Measurements from ENCODE around the gene ASMTL. TPM values are rescaled to one million over a fixed set of nuclear protein-coding genes. Genes with fewer than 3 reads are reported as not detected.

Gene ASMTL
- total RNA-seq, 1 donor: 16.4 TPM

DNA sequence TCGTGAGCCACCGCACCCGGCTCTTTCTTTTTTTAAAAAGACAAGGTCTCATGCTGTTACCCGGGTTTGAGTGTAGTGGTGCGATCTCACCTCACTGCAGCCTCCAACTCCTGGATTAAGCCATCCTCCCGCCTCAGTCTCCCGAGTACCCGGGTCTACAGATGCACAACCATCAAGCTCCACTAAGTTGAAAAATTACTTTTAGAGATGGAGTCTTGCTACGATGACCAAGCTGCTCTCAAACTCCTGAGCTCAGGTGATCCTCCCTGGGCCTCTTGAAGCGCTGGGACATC lies 62.8 kb downstream of the ASMTL start:
- no peak for DNase-seq (ENCODE audit: low read depth)
- TF ChIP-seq, protein P1, sequence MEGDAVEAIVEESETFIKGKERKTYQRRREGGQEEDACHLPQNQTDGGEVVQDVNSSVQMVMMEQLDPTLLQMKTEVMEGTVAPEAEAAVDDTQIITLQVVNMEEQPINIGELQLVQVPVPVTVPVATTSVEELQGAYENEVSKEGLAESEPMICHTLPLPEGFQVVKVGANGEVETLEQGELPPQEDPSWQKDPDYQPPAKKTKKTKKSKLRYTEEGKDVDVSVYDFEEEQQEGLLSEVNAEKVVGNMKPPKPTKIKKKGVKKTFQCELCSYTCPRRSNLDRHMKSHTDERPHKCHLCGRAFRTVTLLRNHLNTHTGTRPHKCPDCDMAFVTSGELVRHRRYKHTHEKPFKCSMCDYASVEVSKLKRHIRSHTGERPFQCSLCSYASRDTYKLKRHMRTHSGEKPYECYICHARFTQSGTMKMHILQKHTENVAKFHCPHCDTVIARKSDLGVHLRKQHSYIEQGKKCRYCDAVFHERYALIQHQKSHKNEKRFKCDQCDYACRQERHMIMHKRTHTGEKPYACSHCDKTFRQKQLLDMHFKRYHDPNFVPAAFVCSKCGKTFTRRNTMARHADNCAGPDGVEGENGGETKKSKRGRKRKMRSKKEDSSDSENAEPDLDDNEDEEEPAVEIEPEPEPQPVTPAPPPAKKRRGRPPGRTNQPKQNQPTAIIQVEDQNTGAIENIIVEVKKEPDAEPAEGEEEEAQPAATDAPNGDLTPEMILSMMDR (IDR thresholded peaks at IDR 0.05; ENCODE audit: insufficient read depth, low read depth, low read length): no peak
- H3K4me3 ChIP-seq (ENCODE audit: low read depth, low read length): no peak overlapping the region

DNA sequence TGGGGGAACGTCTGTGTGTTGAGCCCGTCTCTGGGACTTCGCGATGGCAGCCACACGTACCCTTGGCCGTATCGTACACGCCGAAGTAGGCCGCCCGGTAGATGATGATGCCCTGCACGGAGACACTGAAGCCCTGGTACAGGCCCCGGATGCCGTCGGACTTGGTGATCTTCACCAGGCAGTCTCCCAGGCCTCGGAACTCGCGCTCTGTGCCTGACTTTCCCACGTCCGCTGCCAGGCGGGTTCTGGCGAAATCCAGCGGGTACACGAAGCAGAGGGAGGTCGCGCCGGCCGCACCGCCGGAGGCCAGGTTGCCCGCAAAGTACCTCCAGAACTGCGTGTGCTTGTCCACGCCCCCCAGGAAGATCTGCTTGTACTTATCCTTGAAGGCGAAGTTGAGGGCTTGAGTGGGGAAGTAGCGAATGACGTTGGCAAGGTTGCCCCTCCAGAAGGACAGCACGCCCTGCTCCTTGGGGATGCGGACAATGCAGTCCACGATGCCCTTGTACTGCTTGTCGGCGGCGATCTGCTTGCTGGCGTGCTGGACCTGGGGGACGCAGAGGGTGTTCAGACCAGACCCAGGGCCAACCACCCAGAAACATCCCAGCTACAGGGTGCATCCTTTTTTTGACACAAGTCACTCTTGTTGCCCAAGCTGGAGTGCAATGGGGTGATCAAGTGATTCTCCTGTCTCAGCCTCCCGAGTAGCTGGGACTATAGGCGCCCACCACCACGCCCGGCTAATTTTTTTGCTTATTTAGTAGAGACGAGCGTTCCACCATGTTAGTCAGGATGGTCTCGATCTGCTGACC lies 63.3 kb downstream of the ASMTL start:
- DNase-seq (ENCODE audit: low read depth): no peak
- H3K4me3 ChIP-seq (ENCODE audit: low read depth, low read length): no peak overlapping the region
- TF ChIP-seq, protein P1 (IDR thresholded peaks at IDR 0.05; ENCODE audit: insufficient read depth, low read depth, low read length): no peak

DNA sequence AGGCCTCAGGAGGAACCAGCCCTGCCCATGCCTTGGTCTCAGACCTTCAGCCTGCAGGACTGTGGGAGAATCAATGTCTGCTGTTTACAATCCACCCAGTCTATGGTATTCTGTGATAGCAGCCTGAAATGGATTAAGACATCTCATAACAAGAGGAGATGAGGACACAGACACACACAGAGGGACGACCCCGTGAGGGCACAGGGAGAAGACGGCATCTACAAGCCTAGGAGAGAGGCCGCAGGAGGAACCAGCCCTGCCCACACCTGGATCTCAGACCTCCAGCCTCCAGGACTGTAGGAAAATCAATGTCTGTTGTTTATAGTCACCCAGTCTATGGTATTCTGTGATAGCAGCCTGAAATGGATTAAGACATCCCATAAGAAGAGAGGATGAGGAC lies 64.1 kb downstream of the ASMTL start:
- H3K4me3 ChIP-seq (ENCODE audit: low read depth, low read length): no peak overlapping the region
- DNase-seq (ENCODE audit: low read depth): no peak
- TF ChIP-seq, protein P1 (IDR thresholded peaks at IDR 0.05; ENCODE audit: insufficient read depth, low read depth, low read length): no peak

DNA sequence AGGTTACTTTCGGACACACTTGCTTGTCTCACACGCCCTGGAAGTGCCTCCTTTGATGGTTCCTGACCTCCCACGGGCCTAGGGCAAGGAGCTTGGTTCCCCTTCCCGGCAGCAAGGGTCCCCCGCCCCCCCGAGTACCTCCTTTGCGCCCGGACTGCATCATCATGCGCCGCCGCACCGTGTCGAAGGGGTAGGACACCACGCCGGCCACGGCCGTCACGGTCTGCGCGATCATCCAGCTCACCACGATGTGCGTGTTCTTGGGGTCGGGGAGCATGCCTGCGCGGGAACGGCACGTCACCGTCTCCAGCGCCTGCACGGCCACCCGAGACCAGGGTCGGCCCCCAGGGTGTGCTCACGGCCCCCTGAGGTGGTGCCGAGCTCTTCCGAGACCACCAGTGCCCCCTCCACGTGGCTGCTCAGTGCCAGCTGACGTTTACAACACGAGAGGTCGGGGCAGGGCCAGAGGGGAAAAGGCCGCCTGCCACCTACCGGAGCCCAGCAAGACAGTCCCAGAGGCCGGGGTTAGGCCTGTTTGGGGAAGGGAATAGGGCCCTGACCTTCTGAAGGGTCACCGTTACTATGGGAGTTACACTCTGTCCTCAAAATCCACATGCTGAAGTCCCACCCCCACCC lies 65.5 kb downstream of the ASMTL start:
- TF ChIP-seq, protein P1 (IDR thresholded peaks at IDR 0.05; ENCODE audit: insufficient read depth, low read depth, low read length): no peak
- H3K4me3 ChIP-seq (ENCODE audit: low read depth, low read length): no peak overlapping the region
- no peak for DNase-seq (ENCODE audit: low read depth)

DNA sequence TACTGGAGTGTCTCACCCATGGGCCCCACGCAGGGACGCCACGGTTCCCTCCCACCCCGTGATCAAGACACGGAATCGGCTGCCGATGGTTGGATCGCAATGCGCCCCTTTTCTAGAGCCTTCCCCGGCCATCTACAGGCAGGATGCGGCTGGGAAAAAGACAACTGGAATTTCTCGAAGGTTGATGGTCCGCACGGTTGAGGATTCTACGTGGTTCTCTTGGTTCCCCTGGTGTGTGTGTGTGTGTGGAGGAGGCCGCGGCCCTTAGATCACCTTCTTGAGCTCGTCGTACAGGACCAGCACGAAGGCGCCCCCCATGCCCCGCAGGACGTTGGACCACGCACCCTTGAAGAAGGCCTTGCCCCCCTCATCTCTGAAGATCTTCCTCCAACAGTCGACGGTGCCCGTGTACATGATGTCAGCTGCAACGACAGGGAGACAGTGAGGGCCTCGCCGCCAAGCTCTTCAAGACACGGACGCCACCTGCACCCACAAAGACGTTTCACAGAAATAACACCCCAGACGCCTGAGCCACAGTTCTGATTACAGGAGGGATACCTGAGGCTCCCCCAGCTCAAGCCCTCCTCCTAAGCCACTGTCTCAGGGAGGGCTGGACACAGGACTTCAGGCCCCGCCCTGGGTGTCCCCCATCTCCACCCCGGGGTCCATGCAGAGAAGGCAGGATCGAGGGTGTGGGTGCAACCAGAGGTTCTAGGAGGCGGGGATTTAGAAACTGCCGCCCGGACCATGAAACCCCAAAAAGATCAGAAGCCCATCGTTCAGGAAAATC lies 66.2 kb downstream of the ASMTL start:
- DNase-seq (ENCODE audit: low read depth): no peak

More for the DNA sequence above, 66.2 kb downstream of the ASMTL start:
- TF ChIP-seq, protein P1 (IDR thresholded peaks at IDR 0.05; ENCODE audit: insufficient read depth, low read depth, low read length): no peak
- H3K4me3 ChIP-seq (ENCODE audit: low read depth, low read length): no peak overlapping the region
